ENCODE results near the gene SPECC1.

DNA sequence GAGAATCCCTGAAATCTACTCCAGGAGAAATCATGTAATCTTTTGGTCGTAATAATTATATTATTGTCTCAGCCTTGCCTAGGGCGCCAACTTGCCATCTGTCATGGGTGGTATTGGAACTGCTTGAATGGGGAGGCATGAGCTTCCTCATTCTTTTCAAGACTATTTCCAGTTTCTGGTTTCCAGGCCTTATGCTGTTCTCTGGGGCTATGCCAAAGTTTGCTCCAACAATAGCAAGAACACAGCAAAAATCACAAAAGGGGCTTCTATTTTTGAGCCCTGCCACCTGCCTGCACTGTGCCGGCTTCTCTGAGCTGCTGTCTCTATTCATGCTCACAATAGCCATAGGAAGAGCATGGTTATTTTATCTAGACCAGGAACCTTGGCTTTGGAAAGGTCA lies 111.7 kb downstream of the SPECC1 start:
- TF ChIP-seq, protein P1, sequence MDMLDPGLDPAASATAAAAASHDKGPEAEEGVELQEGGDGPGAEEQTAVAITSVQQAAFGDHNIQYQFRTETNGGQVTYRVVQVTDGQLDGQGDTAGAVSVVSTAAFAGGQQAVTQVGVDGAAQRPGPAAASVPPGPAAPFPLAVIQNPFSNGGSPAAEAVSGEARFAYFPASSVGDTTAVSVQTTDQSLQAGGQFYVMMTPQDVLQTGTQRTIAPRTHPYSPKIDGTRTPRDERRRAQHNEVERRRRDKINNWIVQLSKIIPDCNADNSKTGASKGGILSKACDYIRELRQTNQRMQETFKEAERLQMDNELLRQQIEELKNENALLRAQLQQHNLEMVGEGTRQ (IDR thresholded peaks at IDR 0.05; ENCODE audit: borderline replicate concordance, low read depth, low read length) = no peak
- TF ChIP-seq CTCF (IDR thresholded peaks at IDR 0.05) = no peak
- TF ChIP-seq POLR2AphosphoS5 (IDR thresholded peaks at IDR 0.05; ENCODE audit: low read depth, low read length) = no peak
- TF ChIP-seq NRF1 (IDR thresholded peaks at IDR 0.05; ENCODE audit: low read depth, low read length) = no peak
- no peak for TF ChIP-seq FOSL2 (IDR thresholded peaks at IDR 0.05; ENCODE audit: borderline replicate concordance, low read depth)
- TF ChIP-seq, protein P2, sequence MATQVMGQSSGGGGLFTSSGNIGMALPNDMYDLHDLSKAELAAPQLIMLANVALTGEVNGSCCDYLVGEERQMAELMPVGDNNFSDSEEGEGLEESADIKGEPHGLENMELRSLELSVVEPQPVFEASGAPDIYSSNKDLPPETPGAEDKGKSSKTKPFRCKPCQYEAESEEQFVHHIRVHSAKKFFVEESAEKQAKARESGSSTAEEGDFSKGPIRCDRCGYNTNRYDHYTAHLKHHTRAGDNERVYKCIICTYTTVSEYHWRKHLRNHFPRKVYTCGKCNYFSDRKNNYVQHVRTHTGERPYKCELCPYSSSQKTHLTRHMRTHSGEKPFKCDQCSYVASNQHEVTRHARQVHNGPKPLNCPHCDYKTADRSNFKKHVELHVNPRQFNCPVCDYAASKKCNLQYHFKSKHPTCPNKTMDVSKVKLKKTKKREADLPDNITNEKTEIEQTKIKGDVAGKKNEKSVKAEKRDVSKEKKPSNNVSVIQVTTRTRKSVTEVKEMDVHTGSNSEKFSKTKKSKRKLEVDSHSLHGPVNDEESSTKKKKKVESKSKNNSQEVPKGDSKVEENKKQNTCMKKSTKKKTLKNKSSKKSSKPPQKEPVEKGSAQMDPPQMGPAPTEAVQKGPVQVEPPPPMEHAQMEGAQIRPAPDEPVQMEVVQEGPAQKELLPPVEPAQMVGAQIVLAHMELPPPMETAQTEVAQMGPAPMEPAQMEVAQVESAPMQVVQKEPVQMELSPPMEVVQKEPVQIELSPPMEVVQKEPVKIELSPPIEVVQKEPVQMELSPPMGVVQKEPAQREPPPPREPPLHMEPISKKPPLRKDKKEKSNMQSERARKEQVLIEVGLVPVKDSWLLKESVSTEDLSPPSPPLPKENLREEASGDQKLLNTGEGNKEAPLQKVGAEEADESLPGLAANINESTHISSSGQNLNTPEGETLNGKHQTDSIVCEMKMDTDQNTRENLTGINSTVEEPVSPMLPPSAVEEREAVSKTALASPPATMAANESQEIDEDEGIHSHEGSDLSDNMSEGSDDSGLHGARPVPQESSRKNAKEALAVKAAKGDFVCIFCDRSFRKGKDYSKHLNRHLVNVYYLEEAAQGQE (IDR thresholded peaks at IDR 0.05; ENCODE audit: low read depth, low read length) = no peak
- TF ChIP-seq SMC3 (IDR thresholded peaks at IDR 0.05; ENCODE audit: low read depth, low read length) = no peak
- TF ChIP-seq EZH2phosphoT487 (IDR thresholded peaks at IDR 0.05; ENCODE audit: borderline replicate concordance, low read depth) = no peak
- no peak for TF ChIP-seq EP300 (IDR thresholded peaks at IDR 0.05; ENCODE audit: borderline replicate concordance in 1 of 2, low read depth in 1 of 2, low read length in 1 of 2)
- TF ChIP-seq MEF2A (IDR thresholded peaks at IDR 0.05; ENCODE audit: borderline replicate concordance, low read depth) = no peak
- TF ChIP-seq CHD2 (IDR thresholded peaks at IDR 0.05; ENCODE audit: low read length, partially characterized antibody) = no peak
- TF ChIP-seq NFIC (IDR thresholded peaks at IDR 0.05; ENCODE audit: borderline replicate concordance) = no peak
